ENCODE results near the gene ASTN2. TPM values are rescaled to one million over a fixed set of nuclear protein-coding genes. Genes with fewer than 3 reads are reported as not detected.

Gene ASTN2
- total RNA-seq, 1 donor from 2014 or later, result 12.2 TPM

DNA sequence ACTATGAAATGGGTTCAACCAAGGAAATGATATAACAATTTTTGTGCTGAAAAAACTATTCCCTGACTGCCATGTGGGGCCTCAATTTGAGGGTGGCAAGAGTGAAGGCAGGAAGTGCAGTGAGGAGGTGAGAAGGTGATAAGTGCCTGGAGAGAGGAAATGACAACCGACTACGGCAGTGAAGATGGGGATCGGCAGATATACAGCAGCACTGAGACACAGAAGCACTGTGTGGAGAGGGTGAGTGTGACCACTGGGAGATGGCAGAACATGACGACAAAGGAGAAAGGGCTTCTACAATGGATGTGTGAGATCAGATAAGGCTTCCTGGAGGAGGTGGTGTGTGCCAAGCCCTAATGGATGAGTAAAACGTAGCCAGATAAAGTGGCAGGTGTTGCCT, 456.0 kb downstream of the ASTN2 start:
- TF ChIP-seq, protein P1, sequence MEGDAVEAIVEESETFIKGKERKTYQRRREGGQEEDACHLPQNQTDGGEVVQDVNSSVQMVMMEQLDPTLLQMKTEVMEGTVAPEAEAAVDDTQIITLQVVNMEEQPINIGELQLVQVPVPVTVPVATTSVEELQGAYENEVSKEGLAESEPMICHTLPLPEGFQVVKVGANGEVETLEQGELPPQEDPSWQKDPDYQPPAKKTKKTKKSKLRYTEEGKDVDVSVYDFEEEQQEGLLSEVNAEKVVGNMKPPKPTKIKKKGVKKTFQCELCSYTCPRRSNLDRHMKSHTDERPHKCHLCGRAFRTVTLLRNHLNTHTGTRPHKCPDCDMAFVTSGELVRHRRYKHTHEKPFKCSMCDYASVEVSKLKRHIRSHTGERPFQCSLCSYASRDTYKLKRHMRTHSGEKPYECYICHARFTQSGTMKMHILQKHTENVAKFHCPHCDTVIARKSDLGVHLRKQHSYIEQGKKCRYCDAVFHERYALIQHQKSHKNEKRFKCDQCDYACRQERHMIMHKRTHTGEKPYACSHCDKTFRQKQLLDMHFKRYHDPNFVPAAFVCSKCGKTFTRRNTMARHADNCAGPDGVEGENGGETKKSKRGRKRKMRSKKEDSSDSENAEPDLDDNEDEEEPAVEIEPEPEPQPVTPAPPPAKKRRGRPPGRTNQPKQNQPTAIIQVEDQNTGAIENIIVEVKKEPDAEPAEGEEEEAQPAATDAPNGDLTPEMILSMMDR (IDR thresholded peaks at IDR 0.05; ENCODE audit: insufficient read depth, low read length, poor library complexity, severe bottlenecking), result no peak
- no peaks in the 10 kb centered on the region for H3K36me3 ChIP-seq (ENCODE audit: control insufficient read depth, insufficient read depth, low read length)
- no peak for DNase-seq (ENCODE audit: low read depth)
- H3K4me3 ChIP-seq (ENCODE audit: low read depth, low read length), result no peak overlapping the region
- no peaks in the 10 kb centered on the region for H3K27me3 ChIP-seq (ENCODE audit: control insufficient read depth, insufficient read depth, low read length)

DNA sequence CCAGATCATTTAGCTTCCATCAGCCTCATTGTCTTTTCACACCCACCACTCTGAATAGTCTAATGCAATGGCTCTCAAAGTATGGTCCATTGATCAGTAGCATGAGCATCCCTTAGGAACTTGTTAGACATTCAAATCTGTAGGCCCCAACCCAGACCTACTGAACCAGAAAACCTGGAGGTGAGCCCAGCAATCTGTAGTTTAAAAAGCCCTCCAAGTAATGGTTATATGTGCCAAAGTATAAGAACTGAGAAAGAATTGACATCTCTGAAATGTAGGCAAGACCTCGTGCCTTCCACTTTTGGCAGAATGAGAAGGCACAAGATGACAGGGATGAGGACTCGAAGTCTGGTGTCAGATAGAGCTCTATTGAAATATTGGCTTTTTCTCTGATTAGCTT, 460.1 kb downstream of the ASTN2 start:
- Histone ChIP-seq H3K27me3 (ENCODE audit: control insufficient read depth, insufficient read depth, low read length) (no peaks in the 10 kb centered on the region), H3K4me3 (ENCODE audit: low read depth, low read length) (no peak overlapping the region), H3K36me3 (ENCODE audit: control insufficient read depth, insufficient read depth, low read length) (no peaks in the 10 kb centered on the region)
- no peak for DNase-seq (ENCODE audit: low read depth)
- TF ChIP-seq, protein P1 (IDR thresholded peaks at IDR 0.05; ENCODE audit: insufficient read depth, low read length, poor library complexity, severe bottlenecking), result no peak

DNA sequence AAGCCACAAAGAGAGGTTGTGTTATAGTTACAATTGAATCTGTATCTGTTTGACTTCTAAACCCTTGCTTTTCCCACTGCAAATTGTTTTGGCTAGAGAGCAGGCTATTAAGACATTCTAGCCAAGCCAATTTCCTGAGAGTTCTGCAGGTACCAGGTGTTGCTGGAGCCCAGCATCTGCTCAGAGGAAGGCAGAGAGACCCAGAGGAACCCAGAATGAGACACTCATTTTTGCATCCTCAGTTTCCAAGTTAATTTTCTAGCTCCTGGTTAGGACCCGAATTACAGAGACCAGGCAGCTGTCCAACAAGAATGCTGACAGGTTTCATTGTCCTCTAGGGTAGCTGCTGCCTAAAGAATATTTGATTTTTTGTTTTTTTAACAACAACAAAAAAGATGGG, 461.6 kb downstream of the ASTN2 start:
- Histone ChIP-seq H3K4me3 (ENCODE audit: low read depth, low read length) (no peak overlapping the region), H3K27me3 (ENCODE audit: control insufficient read depth, insufficient read depth, low read length) (no peaks in the 10 kb centered on the region), H3K36me3 (ENCODE audit: control insufficient read depth, insufficient read depth, low read length) (no peaks in the 10 kb centered on the region)
- TF ChIP-seq, protein P1 (IDR thresholded peaks at IDR 0.05; ENCODE audit: insufficient read depth, low read length, poor library complexity, severe bottlenecking), result no peak
- DNase-seq (ENCODE audit: low read depth), result no peak

DNA sequence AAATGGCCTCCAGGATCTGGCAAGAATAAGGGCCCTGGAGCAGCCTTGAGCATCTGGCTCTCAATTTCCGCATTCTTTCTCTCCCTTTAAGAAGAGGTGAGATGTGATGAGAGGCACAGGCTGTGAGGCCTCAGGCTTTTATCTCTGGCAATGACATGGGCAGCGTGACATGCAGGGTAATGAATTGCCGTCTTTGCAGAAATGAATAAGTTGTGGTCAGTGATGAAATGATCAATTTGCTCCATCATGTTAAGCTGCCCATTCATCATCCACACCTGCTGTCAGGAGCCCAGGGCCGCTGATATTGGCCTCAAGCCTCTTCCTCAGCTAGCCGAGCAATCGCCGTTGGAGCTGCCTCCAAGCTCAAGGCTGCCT, 462.4 kb downstream of the ASTN2 start:
- no peaks in the 10 kb centered on the region for H3K27me3 ChIP-seq (ENCODE audit: control insufficient read depth, insufficient read depth, low read length)
- TF ChIP-seq, protein P1 (IDR thresholded peaks at IDR 0.05; ENCODE audit: insufficient read depth, low read length, poor library complexity, severe bottlenecking), result no peak
- no peak overlapping the region for H3K4me3 ChIP-seq (ENCODE audit: low read depth, low read length)
- DNase-seq (ENCODE audit: low read depth), result no peak
- H3K36me3 ChIP-seq (ENCODE audit: control insufficient read depth, insufficient read depth, low read length), result no peaks in the 10 kb centered on the region

DNA sequence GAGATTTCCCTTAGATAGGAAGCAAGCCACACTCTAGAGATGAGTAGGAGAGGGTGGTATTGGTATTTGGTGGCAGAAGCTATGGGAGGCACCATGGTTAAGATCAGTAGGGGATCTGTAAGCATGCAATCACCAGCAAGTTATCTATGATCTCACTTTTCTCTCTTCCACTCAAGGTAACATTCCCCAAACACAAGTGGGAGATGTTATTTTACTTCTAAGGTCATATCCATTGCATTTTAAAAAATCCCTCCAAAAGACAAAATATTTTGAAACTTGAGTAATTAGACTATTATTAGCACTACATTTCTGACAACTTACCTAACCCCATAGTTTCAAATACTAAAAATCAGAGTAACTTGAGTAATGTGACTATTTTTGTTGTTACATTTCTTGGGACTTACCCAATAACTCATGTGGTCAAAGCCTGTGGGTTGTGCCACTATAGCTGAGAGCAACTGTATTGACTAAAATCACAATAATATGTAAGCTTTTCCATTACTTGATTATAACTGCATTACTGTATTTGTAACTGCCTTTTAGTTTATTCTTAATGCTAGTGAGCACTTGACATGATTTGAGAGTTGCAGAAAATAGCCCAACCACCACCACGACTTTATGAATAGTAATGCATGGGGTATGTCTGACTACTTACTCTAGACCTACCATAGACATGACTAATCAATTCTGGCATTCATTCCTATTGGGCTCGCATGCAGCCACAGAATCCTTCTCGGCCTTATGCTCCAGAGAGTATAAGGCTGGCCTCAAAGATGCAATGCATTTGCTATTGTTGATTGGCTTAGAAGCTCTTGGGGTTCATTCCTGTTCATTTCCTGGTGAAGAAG, 463.0 kb downstream of the ASTN2 start:
- TF ChIP-seq, protein P1 (IDR thresholded peaks at IDR 0.05; ENCODE audit: insufficient read depth, low read length, poor library complexity, severe bottlenecking), result no peak
- no peaks in the 10 kb centered on the region for H3K36me3 ChIP-seq (ENCODE audit: control insufficient read depth, insufficient read depth, low read length)
- peak; percentile 51 for DNase-seq (ENCODE audit: low read depth)
- no peak overlapping the region for H3K4me3 ChIP-seq (ENCODE audit: low read depth, low read length)
- no peaks in the 10 kb centered on the region for H3K27me3 ChIP-seq (ENCODE audit: control insufficient read depth, insufficient read depth, low read length)

DNA sequence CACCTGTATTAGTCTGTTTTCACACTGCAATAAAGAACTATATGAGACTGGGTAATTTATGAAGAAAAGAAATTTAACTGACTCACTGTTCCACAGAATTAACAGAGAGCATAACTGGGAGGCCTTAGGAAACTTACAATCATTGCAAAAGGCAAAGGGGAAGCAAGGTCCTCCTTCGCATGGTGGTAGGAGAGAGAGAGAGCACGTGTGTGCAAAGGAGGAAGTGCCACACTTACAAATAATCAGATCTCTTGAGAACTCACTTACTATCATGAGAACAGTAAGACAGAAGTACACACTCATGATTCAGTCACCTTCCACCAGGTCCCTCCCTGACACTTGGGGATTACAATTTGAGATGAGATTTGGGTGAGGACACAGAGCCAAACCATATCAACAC, 469.0 kb downstream of the ASTN2 start:
- no peak overlapping the region for H3K4me3 ChIP-seq (ENCODE audit: low read depth, low read length)
- DNase-seq (ENCODE audit: low read depth), result no peak
- H3K27me3 ChIP-seq (ENCODE audit: control insufficient read depth, insufficient read depth, low read length), result no peaks in the 10 kb centered on the region
- H3K36me3 ChIP-seq (ENCODE audit: control insufficient read depth, insufficient read depth, low read length), result no peaks in the 10 kb centered on the region
- TF ChIP-seq, protein P1 (IDR thresholded peaks at IDR 0.05; ENCODE audit: insufficient read depth, low read length, poor library complexity, severe bottlenecking), result no peak
